Coronary artery (tissue), 2 donors: Measurements from ENCODE around the gene NPR2.

Experiments used
- DNase-seq: peaks from one replicate; pipeline ENCODE4 v3.0.0-alpha.2; 2017; ENCODE audit warnings: low spot score
- H3K27ac ChIP-seq, 2 donors: fragments of 200-600 bp; sonication (generic); one replicate each; pipeline ENCODE4 v1.5.1; 2016 to 2019
- H3K4me3 ChIP-seq: fragments of 200-600 bp; sonication (generic); 2 replicates; pipeline ENCODE4 v1.5.1; 2016; ENCODE audit warnings: mild to moderate bottlenecking, moderate library complexity
- CTCF ChIP-seq: fragments of 200-600 bp; sonication (generic); IDR thresholded peaks from one replicate; pipeline ENCODE4 v1.5.1; 2019; ENCODE audit warnings: antibody characterized with exemption

Gene NPR2

GRCh38 chr9:35814841-35815543 lies 23.6 kb downstream of the NPR2 start, which contains the start of gene HINT2:
TSS of gene HINT2 (minus strand) at chr9:35815042. CDS start at chr9:35814979, 63 bp downstream.
- Histone ChIP-seq H3K27ac (peak within 1 kb of the TSS; percentile 95 to 96), H3K4me3 (peak within 1 kb of the TSS; percentile 87)
- DNase-seq, result peak; percentile 98
- no peak for TF ChIP-seq CTCF

- no peak overlapping the region for H3K27ac ChIP-seq
- no peak overlapping the region for H3K4me3 ChIP-seq
- TF ChIP-seq CTCF, result no peak
- DNase-seq, result no peak
Measured at GRCh38 chr9:35816708-35817107, 25.3 kb downstream of the NPR2 start.

- Histone ChIP-seq H3K27ac (no peak overlapping the region), H3K4me3 (no peak overlapping the region)
- no peak for TF ChIP-seq CTCF
- no peak for DNase-seq
Measured at GRCh38 chr9:35818341-35818740, 26.9 kb downstream of the NPR2 start.

- no peak for TF ChIP-seq CTCF
Measured at GRCh38 chr9:35820076-35820475, 28.7 kb downstream of the NPR2 start.

GRCh38 chr9:35822926-35823325 lies 31.5 kb downstream of the NPR2 start:
- no peak for TF ChIP-seq CTCF
- no peak for DNase-seq
- H3K4me3 ChIP-seq, result no peak overlapping the region
- H3K27ac ChIP-seq, result no peak overlapping the region

More at GRCh38 chr9:35820076-35820475, 28.7 kb downstream of the NPR2 start:
- DNase-seq, result no peak
- Histone ChIP-seq H3K4me3 (no peak overlapping the region), H3K27ac (no peak overlapping the region)

GRCh38 chr9:35826071-35826701 lies 34.8 kb downstream of the NPR2 start:
- Histone ChIP-seq H3K27ac (peak overlapping the region in 1 of 2 donors; percentile 13), H3K4me3 (no peak overlapping the region)
- TF ChIP-seq CTCF, result peak; percentile 72
- DNase-seq, result no peak

- no peak for TF ChIP-seq CTCF
- peak overlapping the region; percentile 3 to 100 for H3K27ac ChIP-seq
Measured at GRCh38 chr9:35827486-35827885, 36.1 kb downstream of the NPR2 start.

More at GRCh38 chr9:35827486-35827885, 36.1 kb downstream of the NPR2 start:
- H3K4me3 ChIP-seq, result no peak overlapping the region
- no peak for DNase-seq
